ENCODE results near the gene TSPAN18.

Gene TSPAN18

DNA sequence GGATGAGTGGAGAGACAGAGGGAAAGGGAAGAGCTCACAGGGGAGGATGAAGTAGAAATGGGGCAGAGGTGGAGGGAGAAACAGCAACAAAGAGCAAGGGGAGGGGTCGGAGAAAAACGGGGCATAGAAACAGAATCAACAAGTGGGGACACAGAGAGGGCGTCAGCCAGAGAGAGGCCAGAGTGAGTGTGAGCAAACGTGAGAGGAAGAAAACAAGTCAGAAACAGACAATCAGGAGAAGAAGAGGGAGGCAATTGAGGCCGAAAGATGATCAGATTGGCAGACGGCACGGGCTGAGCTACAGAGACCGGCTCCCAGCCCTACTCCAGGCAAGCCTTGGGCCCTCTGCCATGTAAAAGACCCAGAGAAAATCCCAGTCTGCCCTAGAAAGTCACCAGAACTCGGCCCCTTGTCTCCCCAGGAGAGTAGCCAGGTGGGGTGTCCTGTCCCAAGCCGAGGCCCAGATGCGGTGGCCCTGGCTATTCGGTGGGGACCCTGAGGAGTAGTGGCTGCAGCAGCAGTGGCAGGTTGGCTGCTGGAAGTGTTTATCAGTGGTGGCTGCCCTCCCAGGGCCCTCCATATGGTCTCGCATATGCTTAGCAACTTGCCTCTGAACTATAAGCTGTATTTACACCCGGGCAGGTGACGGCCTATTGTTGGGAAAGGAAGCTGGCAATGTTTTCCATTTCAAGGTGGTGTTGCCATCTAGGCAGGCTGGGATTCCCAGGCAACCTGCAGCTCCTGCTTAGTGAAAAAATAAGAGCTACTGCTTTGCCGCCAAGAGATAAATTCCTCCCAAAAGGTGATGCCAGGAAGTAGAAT, 14.8 kb upstream of the TSPAN18 start:
- DNase-seq = no peak

DNA sequence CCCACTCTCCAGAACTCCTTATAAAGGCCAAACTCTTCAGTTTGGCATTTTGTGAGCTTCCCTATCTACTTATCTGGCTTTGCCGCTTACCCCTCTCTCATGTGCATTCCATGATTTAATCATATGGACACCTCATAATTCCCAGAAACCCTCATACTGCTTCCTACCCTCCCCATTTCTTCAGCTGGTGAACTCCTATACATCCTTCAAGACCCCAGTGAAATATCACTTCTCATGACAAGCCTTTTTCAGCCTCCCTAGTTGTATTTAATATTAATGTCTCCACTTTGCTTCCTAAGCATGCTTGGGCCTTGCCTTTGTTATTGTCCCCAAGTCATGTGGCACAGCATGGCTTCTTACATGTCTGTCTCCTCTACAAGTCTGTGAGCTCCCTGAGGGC, 13.7 kb upstream of the TSPAN18 start:
- no peak for DNase-seq

- no peak for DNase-seq
Observed at GRCh38 chr11:44716256-44716655, 10.5 kb upstream of the TSPAN18 start.

- DNase-seq = no peak
Observed at GRCh38 chr11:44718057-44718456, 8.7 kb upstream of the TSPAN18 start.

DNA sequence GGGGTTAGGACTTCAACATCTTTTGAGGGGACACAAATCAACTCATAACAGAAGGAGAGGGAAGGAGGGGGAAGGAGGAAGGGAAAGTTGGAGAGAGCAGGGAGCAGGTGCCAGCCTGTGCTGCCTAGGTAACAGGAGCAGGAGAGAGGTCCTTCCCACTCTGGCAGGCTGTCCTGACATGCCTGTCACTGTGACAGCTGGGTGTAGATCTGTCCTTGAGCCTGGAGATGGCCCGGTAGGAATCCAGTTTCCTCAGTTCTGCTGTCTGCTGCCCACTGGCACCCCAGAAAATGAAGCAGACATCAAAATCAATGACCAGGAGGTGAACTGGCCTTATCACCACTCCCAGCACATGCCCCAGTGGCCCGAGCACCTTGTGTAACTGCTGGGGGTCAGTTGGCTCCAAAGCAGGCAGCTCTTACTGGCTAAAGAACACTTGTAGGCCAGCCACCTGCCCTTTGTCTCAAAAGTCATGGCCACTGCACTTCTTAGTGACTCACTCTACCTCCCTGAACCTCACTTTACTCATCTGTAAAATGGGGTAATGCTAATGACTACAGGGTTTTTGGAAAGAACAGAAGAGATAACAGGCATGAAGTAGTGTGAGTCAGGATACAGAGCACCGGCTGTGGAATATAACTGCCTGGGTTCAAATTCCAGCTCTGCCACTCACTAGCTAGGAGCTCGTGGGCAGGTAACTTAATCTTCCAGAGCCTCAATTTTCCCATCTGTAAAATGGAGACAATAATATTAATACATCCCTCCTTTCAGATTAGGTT, 8.0 kb upstream of the TSPAN18 start:
- DNase-seq = no peak

DNA sequence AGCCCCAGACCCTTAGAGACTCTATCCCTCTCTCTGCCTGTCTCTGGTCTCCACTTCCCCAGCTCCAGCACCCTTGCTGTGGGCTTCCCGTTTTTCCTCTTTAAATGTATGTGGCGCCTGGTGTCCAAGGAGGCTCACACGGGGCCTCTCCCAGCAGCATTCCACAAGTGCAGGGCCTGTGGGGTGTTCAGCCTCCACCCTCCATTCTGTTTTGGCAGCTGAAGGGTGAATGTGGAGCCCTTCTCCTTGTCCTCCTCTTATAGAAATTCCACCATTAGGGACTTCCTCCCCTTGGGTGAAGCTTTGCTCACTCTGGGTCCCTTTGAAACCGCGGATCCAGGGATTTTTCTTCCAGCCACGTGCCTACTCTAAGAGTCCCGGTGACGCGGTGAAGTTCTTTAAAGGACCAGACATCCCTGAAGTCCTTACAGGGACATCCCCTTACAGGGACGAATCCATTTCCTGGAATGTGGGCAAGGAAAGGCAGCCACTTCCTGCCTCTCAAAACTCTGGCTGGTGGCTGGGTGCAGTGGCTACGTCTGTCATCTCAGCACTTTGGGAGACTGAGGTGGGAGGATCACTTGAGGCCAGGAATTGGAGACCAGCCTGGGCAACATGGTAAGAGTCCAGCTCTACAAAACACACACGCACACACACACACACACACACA, 1.6 kb upstream of the TSPAN18 start:
- DNase-seq = no peak

GRCh38 chr11:44725757-44726282, 942 bp upstream of the TSPAN18 start:
- DNase-seq = no peak

GRCh38 chr11:44727114-44727372, 281 bp downstream of the TSPAN18 start:
- DNase-seq = no peak

DNA sequence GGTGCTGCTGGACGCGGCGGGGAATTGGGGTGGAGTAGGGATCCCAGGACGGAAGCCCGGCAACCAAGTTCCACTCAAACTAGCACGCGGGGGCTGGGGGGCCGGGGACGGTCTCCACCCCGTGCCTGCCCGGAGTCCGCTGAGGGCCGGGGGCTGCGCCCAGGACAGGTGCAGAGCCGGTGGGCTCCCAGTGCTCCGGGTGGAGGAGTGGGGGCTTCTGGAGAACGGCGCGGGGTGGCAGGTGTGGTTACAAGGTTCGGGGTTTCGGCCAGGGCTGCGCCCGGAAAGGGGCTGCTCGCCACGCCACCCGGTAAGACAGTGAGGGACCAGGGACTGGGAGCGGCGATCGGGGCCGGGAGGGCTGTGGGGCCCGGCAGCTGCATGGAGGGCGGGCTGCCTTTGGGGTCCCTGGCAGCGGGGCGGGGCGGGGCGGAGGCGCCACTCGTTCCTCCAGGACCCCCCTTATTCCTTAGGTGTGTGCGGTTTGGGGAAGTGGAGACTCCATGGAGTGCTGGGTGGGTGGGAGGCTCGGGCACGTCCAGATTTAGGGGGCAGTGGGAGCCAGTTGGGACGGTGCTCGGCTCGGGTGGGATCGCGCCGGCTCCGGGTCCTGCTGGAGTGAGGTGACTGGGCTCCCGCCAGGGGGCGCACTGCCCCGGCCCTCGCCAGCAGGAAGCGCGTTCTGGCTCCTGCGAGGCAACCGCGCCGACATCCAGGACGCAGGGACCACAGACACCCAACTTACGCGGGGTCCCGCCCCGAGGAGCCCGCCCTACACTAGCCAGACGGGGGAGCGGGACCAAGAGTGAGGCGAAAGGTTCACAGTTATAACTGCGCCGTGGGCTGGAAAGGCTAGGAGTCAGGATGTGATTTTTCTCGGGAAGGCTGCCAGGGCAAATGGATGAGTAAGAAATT, 868 bp downstream of the TSPAN18 start:
- DNase-seq = peak; percentile 40 to 45

DNA sequence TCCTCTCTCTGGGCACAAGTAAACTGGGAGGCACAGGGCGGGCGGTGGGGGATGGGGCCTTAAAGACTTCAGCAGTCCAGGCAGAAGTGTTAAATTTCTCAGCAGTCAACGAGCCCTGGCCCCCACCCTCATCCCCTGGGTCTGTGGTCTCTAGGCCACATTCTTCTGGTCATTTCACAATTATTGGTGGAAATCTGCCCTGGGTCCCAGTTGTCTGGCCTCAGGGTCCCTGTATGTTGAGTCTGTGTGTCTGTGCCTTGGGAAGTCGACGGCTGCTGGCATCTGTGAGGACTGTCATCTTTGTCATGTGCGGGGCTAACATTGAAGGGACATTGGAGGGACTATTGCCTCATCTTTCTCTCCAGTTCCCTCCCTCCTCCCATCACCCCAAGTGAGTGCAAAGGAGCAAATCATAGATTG, 1.7 kb downstream of the TSPAN18 start:
- no peak for DNase-seq

GRCh38 chr11:44729063-44729462, 2.3 kb downstream of the TSPAN18 start:
- DNase-seq = no peak

DNA sequence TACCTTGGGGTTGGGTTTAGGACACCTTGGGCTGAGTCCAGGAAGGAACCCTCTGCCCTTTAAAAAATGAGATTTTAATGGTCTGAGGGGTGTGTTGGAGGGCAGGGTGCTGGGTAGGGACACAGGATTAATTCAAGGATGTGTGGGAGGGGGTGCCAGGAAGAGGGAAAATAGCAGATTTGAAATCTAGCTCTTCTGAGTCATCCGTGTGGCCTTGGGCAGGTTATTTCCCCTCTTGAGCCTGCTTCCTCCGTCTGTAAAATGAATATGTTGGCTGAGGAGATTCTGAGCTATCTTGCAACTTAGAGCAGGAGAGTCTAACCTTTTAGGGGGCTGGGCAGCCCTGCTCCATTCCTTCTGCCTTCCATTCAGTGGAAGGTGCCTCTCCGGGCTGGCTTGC, 3.0 kb downstream of the TSPAN18 start:
- no peak for DNase-seq

GRCh38 chr11:44730775-44731174, 4.0 kb downstream of the TSPAN18 start:
- no peak for DNase-seq

- DNase-seq = no peak
Observed at GRCh38 chr11:44731685-44732430, 5.1 kb downstream of the TSPAN18 start.

- no peak for DNase-seq
Observed at GRCh38 chr11:44732564-44732963, 5.8 kb downstream of the TSPAN18 start.

GRCh38 chr11:44733877-44734276, 7.1 kb downstream of the TSPAN18 start:
- DNase-seq = no peak

DNA sequence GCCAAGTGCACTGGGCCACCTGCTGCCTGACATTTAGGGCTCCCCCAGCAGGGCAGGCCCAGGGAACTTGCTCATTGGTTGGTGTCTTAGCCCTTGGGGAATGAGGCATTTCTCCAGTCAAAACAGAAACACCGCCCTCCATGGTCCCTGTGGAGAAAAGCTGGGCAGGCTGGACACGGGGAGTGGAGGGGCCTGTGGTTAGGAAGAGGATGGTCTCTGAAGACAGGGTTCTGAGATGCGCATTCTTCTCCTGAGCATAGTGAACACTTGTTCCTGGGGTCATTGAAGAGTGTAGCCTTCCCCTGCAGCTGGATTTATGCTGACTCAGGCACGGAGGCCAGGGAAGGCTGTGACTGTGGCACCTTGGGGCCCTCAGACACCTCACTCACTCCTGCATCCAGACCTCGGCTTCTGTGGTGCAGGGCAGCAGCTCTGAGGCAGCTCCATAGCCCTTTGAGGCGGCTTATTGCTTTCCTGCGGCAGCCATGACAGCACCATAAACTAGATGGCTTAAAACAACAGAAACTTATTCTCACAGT, 8.2 kb downstream of the TSPAN18 start:
- no peak for DNase-seq

DNA sequence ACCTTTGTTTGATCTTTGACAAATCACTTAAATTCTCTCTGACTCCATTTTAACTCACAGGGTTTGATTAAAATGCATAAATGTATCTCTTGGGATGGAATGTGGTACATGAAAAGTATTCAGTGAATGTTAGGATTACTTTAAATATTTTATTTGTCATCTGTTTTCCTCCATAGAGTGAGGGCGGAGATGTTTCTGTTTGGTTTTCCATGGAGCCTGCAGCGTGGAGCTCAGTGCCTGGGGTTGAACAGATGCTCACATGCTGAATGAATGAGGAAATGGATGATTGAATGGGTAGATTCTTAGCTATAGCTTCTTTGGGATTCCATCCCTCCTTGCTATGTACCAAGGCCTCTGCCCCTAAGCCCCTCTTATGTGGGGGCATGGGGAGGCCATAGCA, 10.0 kb downstream of the TSPAN18 start:
- DNase-seq = no peak

DNA sequence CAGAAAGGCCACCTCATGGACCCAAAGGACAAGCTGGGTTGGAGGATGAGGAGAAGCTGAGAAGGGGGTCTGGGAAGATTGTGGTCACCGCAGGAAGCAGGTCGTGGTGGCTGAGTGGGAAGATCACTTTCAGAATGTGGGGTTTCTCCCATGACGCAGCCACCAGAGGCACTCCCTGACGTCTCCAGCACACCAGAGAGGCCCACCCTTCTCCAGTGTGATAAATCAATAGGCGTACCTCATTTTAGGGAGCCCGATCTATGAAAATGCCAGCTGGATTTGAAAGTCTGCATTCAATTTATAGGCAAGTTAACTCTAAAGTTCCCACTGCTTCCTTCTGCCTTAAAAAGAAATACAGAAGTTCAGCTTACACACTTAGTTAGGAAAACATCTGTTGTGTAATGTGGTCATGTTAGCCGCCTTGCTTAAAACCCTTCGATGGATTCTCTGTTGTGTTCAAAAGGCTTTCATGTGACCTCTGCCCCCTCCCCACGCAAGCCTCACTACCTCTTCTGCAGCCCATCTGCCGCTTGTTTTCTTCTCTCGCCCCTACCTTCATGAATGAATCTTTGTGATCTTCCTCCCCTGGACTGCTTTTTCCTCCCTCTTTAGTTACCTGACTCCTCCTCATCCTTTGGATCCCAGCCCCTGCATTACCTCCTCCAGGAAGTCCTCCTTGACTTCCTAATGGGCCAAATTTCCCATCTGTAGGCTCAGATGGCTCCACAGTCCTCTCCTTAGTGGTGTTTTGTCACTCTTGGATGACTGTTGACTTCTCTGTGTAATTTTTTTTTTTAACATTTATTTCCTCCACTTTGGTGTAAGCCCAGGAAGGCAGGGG, 10.7 kb downstream of the TSPAN18 start:
- DNase-seq = peak; percentile 2 to 10

DNA sequence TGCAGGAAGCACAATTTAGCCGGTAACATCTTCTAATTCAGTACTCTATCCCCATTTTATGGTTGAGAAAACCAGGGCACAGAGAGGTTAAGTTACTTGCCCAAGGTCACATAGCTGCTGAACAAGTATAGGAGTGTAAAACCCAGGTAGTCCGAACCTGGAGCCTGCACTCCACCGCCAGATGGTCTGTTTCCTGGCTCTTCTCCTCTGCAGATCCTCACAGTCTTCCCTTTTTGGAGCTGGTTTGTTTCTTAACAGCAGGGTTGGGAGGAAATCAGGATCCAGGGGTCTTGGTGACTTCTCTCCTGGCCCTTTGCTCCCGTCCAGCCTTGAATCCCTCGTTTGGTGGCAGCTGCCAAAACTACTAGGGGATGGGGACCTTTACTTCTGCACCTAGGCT, 12.0 kb downstream of the TSPAN18 start:
- no peak for DNase-seq

GRCh38 chr11:44740967-44741366, 14.2 kb downstream of the TSPAN18 start:
- DNase-seq = no peak
